Hippocampal formation (tissue), 2 donors: ENCODE measurements around the gene PTPRC.

ENCODE experiments used
- DNase-seq, 2 donors: peaks; one replicate each; lab custom pipeline; 2025; lab: John Stamatoyannopoulos, UW

PTPRC gene

GRCh38 chr1:198620951-198621824 is 17.7 kb upstream of the PTPRC start:
- DNase-seq = no peak

GRCh38 chr1:198622001-198622400 is 16.8 kb upstream of the PTPRC start:
- DNase-seq = no peak

- DNase-seq = no peak
Observed at GRCh38 chr1:198623752-198624647, 14.8 kb upstream of the PTPRC start.

GRCh38 chr1:198624648-198624980 is 14.2 kb upstream of the PTPRC start:
- no peak for DNase-seq

GRCh38 chr1:198627436-198628066 is 11.3 kb upstream of the PTPRC start:
- DNase-seq = no peak

- DNase-seq = no peak
Observed at GRCh38 chr1:198628067-198628455, 10.8 kb upstream of the PTPRC start.

- no peak for DNase-seq
Observed at GRCh38 chr1:198629610-198630009, 9.2 kb upstream of the PTPRC start.

- DNase-seq = no peak
Observed at GRCh38 chr1:198630863-198631262, 8.0 kb upstream of the PTPRC start.

- no peak for DNase-seq
Observed at GRCh38 chr1:198631292-198631691, 7.5 kb upstream of the PTPRC start.

- no peak for DNase-seq
Observed at GRCh38 chr1:198632007-198632406, 6.8 kb upstream of the PTPRC start.

- peak in 1 of 2 donors; percentile 13 for DNase-seq
Observed at GRCh38 chr1:198633675-198634121, 5.1 kb upstream of the PTPRC start.

GRCh38 chr1:198635964-198636363 is 2.9 kb upstream of the PTPRC start:
- no peak for DNase-seq

GRCh38 chr1:198636391-198636790 is 2.4 kb upstream of the PTPRC start:
- no peak for DNase-seq

- no peak for DNase-seq
Observed at GRCh38 chr1:198637157-198637556, 1.7 kb upstream of the PTPRC start.

- no peak for DNase-seq
Observed at GRCh38 chr1:198637916-198638437, 863 bp upstream of the PTPRC start.

GRCh38 chr1:198638441-198638840 is 399 bp upstream of the PTPRC start:
- DNase-seq = no peak

GRCh38 chr1:198639671-198640143 is 867 bp downstream of the PTPRC start:
- DNase-seq = no peak

GRCh38 chr1:198640174-198640573 is 1.3 kb downstream of the PTPRC start:
- no peak for DNase-seq

- DNase-seq = no peak
Observed at GRCh38 chr1:198641501-198641900, 2.7 kb downstream of the PTPRC start.

GRCh38 chr1:198641966-198642668 is 3.3 kb downstream of the PTPRC start:
- DNase-seq = no peak

- DNase-seq = no peak
Observed at GRCh38 chr1:198642983-198643382, 4.1 kb downstream of the PTPRC start.
